Tibial artery (tissue), 4 donors: ENCODE measurements around the gene CAPN15.

Experiments
- DNase-seq, 2 donors: peaks; one replicate each; pipeline ENCODE4 v3.0.0-alpha.2; 2019
- H3K27ac ChIP-seq, 2 donors: fragments of 200-600 bp; sonication (generic) in 1 of 2; 1 replicate in 1 of 2; 2 replicates in 1 of 2; pipeline ENCODE4 v1.5.1; 2018 to 2019; ENCODE audit warnings: mild to moderate bottlenecking in 1 of 2
- H3K27me3 ChIP-seq, 2 donors: fragments of 200-600 bp; sonication (generic) in 1 of 2; one replicate each; pipeline versions ENCODE4 v1.5.1 to v1.6.0; 2016 to 2019
- H3K36me3 ChIP-seq, 3 donors: fragments of 200-600 bp; sonication (generic) in 2 of 3; one replicate each; pipeline ENCODE4 v1.5.1; 2016 to 2019; ENCODE audit warnings: mild to moderate bottlenecking in 2 of 3
- H3K4me1 ChIP-seq, 4 donors: fragments of 200-600 bp; sonication (generic) in 2 of 4; 1 replicate in 3 of 4; 2 replicates in 1 of 4; pipeline ENCODE4 v1.5.1; 2016 to 2019
- H3K4me3 ChIP-seq, 2 donors: fragments of 200-600 bp; sonication (generic) in 1 of 2; 1 replicate in 1 of 2; 2 replicates in 1 of 2; pipeline ENCODE4 v1.5.1; 2018 to 2019; ENCODE audit warnings: mild to moderate bottlenecking in 2 of 2
- H3K9me3 ChIP-seq, 3 donors: fragments of 200-600 bp; sonication (generic) in 1 of 3; one replicate each; pipeline ENCODE4 v1.5.1; 2016 to 2019
- CTCF ChIP-seq, 2 experiments: fragments of 200-600 bp in 1 of 2; fragments of 450-650 bp in 1 of 2; IDR thresholded peaks; one replicate each; pipeline ENCODE4 v1.5.1; 2017 to 2019; ENCODE audit warnings: antibody characterized with exemption in 2 of 2, mild to moderate bottlenecking in 1 of 2, moderate library complexity in 1 of 2
- intact Hi-C: fragments of 100-400 bp; cut with DNase I; formaldehyde crosslinking; loops from one replicate; pipeline ENCODE4 v1.15.0; 2023; ENCODE audit warnings: low total_unique reads

CAPN15 gene

DNA sequence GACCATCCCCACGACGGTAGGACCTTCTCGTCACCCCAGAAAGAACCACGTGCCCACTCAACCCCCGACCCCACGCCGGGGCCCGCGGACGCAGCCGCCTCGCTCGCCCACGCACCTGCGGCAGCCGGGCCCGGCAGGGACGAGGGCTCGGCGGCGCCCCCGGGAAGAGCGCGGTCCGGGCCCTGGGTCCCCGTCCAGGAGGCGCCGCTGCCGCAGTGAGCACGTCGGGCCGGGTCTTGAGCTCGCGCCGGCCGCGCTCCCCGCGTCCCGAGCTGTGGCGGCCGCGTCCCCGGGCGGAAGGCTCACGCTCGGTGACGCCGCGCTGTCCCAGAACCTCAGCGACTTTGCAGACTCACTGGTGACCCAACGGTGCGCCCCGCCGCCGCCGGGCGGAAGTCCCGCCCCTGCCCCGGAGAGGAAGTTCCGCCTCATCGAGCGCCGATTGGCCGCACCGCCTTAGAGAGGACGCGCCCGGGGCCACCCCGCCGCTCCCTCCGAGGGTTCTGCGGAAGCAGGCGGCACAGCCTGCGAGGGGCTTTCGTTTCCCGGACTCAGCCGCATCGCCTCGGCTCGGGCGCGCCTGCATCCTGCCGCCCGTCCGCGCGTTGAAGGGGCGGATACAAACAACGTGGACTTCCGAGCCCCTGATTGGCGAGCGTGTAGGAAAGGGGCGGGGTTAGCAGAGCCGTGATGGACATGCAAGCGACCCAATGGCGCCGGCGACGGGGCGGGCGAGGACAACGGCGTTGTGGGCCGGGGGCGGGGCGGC lies 61.6 kb downstream of the CAPN15 start:
- Histone ChIP-seq H3K9me3 (no peaks in the 10 kb centered on the region), H3K27me3 (peaks cover 0 to 5% of the 10 kb centered on the region in 2 donors), H3K4me3 (peak overlapping the region; percentile 73 to 82), H3K36me3 (peaks cover 0 to 14% (median 0%) of the 10 kb centered on the region in 3 donors), H3K4me1 (peaks cover 0 to 64% (median 41%) of the 10 kb centered on the region in 4 donors), H3K27ac (peak overlapping the region; percentile 87 to 96)
- intact Hi-C loops, result loop anchor here (10.0 kb wide), 1 partner anchor 46 kb away; the partner anchor contains the start of genes METTL26 and WFIKKN1
- no peak for TF ChIP-seq CTCF (IDR thresholded peaks at IDR 0.05)
- peak; percentile 97 to 98 for DNase-seq

DNA sequence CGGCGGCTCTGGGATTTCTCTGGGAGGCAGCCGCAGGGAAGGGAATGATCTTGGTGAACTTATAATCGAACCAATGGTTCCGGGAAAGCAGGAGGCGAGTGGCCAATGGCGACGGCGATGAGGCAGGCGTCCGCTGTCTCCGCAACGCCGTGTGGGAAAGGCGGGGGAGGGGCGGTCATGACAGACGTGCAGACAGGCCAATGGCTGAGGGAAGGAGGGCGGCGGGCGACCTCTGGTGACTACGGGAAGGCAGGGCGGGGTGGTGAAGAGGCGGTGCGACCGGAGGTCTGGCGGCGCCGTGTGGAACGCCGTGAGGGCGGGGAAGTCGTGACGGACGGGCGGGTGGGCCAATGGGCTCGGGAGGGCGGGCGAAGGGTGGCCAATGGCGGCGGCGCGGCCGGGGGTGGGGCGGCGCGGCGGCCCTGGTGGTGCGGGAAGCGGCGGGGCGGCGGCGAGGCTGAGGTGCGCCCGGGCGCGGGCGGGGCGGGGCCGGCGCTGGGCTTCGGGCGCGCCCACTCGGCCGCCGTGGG lies 62.2 kb downstream of the CAPN15 start, which contains the start of gene RAB40C:
TSS of gene RAB40C (plus strand) at position 409 of the 530 bp plus-strand sequence. CDS start 226 bp downstream, outside the sequence.
- intact Hi-C loops, result loop anchor here (10.0 kb wide), 1 partner anchor 45 kb away; the partner anchor contains the start of genes METTL26 and WFIKKN1
- peak within 1 kb of the TSS; percentile 87 to 96 for H3K27ac ChIP-seq
- peaks cover 0 to 16% (median 0%) of the 10 kb centered on the region in 3 donors for H3K36me3 ChIP-seq
- no peaks in the 10 kb centered on the region for H3K9me3 ChIP-seq
- H3K4me1 ChIP-seq, result peaks cover 0 to 66% (median 41%) of the 10 kb centered on the region in 4 donors
- peaks cover 0 to 5% of the 10 kb centered on the region in 2 donors for H3K27me3 ChIP-seq
- peak; percentile 98 to 99 for DNase-seq
- H3K4me3 ChIP-seq, result peak within 1 kb of the TSS; percentile 73 to 82
- no peak for TF ChIP-seq CTCF (IDR thresholded peaks at IDR 0.05)

GRCh38 chr16:590188-590814 lies 62.8 kb downstream of the CAPN15 start:
- Histone ChIP-seq H3K9me3 (no peaks in the 10 kb centered on the region), H3K4me1 (peaks cover 0 to 67% (median 41%) of the 10 kb centered on the region in 4 donors), H3K36me3 (peaks cover 0 to 16% (median 0%) of the 10 kb centered on the region in 3 donors), H3K27ac (peak overlapping the region; percentile 83 to 84), H3K27me3 (peaks cover 0 to 3% of the 10 kb centered on the region in 2 donors), H3K4me3 (peak overlapping the region; percentile 73 to 82)
- DNase-seq, result no peak
- peak in 1 of 2 experiments; percentile 26 for TF ChIP-seq CTCF (IDR thresholded peaks at IDR 0.05)
- intact Hi-C loops, result no loop called here

DNA sequence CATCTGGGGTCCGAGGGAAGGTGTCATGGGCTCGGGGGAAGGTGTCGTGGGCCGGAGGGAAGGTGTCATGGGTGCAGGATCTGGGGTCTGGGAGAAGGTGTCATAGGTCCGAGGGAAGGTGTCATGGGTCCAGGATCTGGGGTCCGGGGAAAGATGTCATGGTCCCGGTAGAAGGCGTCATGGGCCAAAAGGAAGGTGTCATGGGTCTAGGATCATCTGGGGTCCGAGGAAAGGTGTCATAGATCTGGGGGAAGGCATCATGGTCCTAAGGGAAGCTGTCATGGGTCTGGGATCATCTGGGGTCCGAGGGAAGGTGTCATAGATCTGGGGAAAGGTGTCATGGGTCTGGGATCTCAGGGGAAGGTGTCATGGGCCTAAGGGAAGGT lies 63.3 kb downstream of the CAPN15 start:
- H3K27ac ChIP-seq, result peak overlapping the region; percentile 83 to 84
- H3K4me1 ChIP-seq, result peaks cover 0 to 67% (median 41%) of the 10 kb centered on the region in 4 donors
- peaks cover 0 to 16% (median 0%) of the 10 kb centered on the region in 3 donors for H3K36me3 ChIP-seq
- no peaks in the 10 kb centered on the region for H3K9me3 ChIP-seq
- intact Hi-C loops, result no loop called here
- H3K27me3 ChIP-seq, result no peaks in the 10 kb centered on the region
- no peak for DNase-seq
- TF ChIP-seq CTCF (IDR thresholded peaks at IDR 0.05), result no peak
- H3K4me3 ChIP-seq, result peak overlapping the region; percentile 73 to 82

DNA sequence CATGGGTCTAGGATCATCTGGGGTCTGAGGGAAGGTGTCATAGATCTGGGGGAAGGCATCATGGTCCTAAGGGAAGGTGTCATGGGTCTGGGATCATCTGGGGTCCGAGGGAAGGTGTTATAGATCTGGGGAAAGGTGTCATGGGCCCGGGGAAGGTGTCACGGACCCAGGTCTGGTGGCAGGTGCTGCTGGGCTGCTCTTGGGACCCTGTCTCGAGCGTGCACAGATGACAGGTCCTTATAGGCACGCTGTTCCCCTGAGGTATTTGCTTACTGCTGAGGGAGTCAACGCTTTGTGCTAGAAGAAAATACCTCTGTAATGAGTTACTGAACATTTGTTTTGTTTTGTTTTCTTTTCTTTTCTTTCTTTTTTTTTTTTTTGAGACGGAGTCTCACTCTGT lies 63.7 kb downstream of the CAPN15 start:
- H3K4me1 ChIP-seq, result peaks cover 0 to 69% (median 41%) of the 10 kb centered on the region in 4 donors
- peak overlapping the region in 1 of 2 donors; percentile 83 for H3K27ac ChIP-seq
- DNase-seq, result no peak
- H3K4me3 ChIP-seq, result peak overlapping the region; percentile 73 to 82
- no peak for TF ChIP-seq CTCF (IDR thresholded peaks at IDR 0.05)
- no peaks in the 10 kb centered on the region for H3K27me3 ChIP-seq
- intact Hi-C loops, result no loop called here
- H3K9me3 ChIP-seq, result no peaks in the 10 kb centered on the region
- H3K36me3 ChIP-seq, result peaks cover 0 to 18% (median 1%) of the 10 kb centered on the region in 3 donors
